Testis (tissue), 3 donors: ENCODE measurements around the gene LTB4R. TPM values are rescaled to one million over a fixed set of nuclear protein-coding genes. Genes with fewer than 3 reads are reported as not detected.

Source experiments
- DNase-seq: peaks from one replicate; pipeline ENCODE4 v3.0.0-alpha.2; 2019
- H3K27ac ChIP-seq, 2 donors: fragments of 200-600 bp; sonication (generic); one replicate each; pipeline ENCODE4 v1.5.1; 2019
- H3K27me3 ChIP-seq: fragments of 200-600 bp; sonication (generic); one replicate; pipeline ENCODE4 v1.5.1; 2019
- H3K36me3 ChIP-seq: fragments of 200-600 bp; sonication (generic); one replicate; pipeline ENCODE4 v1.5.1; 2017; ENCODE audit warnings: low read depth; ENCODE audit errors: missing control alignments
- H3K4me1 ChIP-seq: fragments of 200-600 bp; sonication (generic); one replicate; pipeline ENCODE4 v1.5.1; 2019
- H3K4me3 ChIP-seq, 2 donors: fragments of 200-600 bp; sonication (generic); one replicate each; pipeline ENCODE4 v1.5.1; 2017 to 2019
- H3K9me3 ChIP-seq: fragments of 200-600 bp; sonication (generic); one replicate; pipeline ENCODE4 v1.5.1; 2017
- POLR2A ChIP-seq: fragments of 450-650 bp; IDR thresholded peaks from one replicate; pipeline ENCODE4 v1.6.1; 2017; ENCODE audit warnings: antibody characterized with exemption, mild to moderate bottlenecking, moderate library complexity
- WGBS, 2 donors: methylation state at CpG; one replicate each; pipeline ENCODE4 v1.1.5; 2018; 5-methylcytosine and 5-hydroxymethylcytosine counted together
- intact Hi-C: fragments of 100-400 bp; cut with DNase I; formaldehyde crosslinking; loops from one replicate; pipeline ENCODE4 v1.15.1; 2023; ENCODE audit warnings: low total_unique reads
- polyA plus RNA-seq: library from polyadenylated mRNA; stranded (reverse); fragments of 350-450 nt; fragmentation: Illumina TruSeq; extraction: RNeasy Lipid Tissue Mini Kit (QIAGEN cat#74804); gene quantifications from one replicate; pipeline ENCODE4 v1.2.3, GENCODE V29; 2014; ENCODE audit warnings: low read depth, low replicate concordance; ENCODE audit not compliant: insufficient read depth
- total RNA-seq, 2 donors: library from RNA; depleted of rRNA; stranded (reverse); fragments of >200 nt; gene quantifications; one replicate each; pipeline ENCODE4 v1.2.3, GENCODE V29; 2016
- TF ChIP-seq, protein P1 (sequence below), 3 experiments: fragments of 450-650 bp in 2 of 3; fragments of 200-600 bp in 1 of 3; sonication (generic) in 1 of 3; IDR thresholded peaks; one replicate each; pipeline ENCODE4 v1.5.1; 2016 to 2019; ENCODE audit warnings: antibody characterized with exemption in 3 of 3, mild to moderate bottlenecking in 2 of 3, moderate library complexity in 1 of 3

The LTB4R gene
- total and polyA plus RNA-seq, 3 donors from 2014 or later, result 5.5 to 10.9 (median 10.3) TPM

GRCh38 chr14:24361326-24361725, 50.0 kb downstream of the LTB4R start:
- Histone ChIP-seq H3K36me3 (no peaks in the 10 kb centered on the region), H3K4me1 (peaks cover 11% of the 10 kb centered on the region), H3K4me3 (no peak overlapping the region), H3K27me3 (no peaks in the 10 kb centered on the region), H3K9me3 (no peaks in the 10 kb centered on the region), H3K27ac (no peak overlapping the region)
- 57 to 76% methylated on average over 2 of the region's 2 CpGs for WGBS, 2 donors
- TF ChIP-seq POLR2A, result no peak
- DNase-seq, result no peak
- intact Hi-C loops, result no loop called here

DNA sequence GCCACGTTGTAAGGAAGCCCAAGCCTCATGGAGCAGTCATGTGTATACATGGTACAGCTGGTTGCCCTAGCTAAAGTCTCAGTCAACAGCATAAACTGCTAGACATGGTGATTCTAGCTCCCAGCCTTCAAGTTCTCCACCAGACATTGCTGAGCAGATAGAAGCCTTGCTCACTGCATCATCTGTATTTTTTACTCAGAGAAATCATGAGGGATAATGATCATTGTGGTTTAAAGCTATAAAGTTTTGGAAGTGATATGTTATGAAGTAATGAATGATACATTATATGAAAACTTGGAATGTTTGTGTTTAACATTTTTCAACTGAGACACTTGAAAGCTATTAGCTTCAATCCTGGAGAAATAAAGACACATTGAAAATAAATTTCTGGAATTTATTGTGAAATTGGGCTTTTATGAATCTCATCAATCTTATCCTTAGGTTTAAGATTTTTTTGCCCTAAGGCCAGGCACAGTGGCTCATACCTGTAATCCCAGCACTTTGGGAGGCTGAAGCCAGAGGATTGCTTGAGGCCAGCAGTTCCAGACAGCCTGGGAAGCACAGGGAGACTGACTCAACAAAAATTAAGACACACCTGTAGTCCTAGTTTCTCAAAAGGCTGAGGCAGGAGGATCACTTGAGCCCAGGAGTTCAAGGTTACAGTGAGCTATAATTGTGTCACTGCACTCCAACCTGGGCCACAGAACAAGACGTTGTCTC, 51.1 kb downstream of the LTB4R start:
- WGBS, 2 donors, result 41 to 73% methylated on average over 2 of the region's 2 CpGs
- peaks cover 12% of the 10 kb centered on the region for H3K4me1 ChIP-seq
- DNase-seq, result no peak
- no peaks in the 10 kb centered on the region for H3K36me3 ChIP-seq
- no peak overlapping the region for H3K27ac ChIP-seq
- TF ChIP-seq POLR2A, result no peak
- TF ChIP-seq, protein P1, sequence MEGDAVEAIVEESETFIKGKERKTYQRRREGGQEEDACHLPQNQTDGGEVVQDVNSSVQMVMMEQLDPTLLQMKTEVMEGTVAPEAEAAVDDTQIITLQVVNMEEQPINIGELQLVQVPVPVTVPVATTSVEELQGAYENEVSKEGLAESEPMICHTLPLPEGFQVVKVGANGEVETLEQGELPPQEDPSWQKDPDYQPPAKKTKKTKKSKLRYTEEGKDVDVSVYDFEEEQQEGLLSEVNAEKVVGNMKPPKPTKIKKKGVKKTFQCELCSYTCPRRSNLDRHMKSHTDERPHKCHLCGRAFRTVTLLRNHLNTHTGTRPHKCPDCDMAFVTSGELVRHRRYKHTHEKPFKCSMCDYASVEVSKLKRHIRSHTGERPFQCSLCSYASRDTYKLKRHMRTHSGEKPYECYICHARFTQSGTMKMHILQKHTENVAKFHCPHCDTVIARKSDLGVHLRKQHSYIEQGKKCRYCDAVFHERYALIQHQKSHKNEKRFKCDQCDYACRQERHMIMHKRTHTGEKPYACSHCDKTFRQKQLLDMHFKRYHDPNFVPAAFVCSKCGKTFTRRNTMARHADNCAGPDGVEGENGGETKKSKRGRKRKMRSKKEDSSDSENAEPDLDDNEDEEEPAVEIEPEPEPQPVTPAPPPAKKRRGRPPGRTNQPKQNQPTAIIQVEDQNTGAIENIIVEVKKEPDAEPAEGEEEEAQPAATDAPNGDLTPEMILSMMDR (IDR thresholded peaks at IDR 0.05), result no peak
- H3K27me3 ChIP-seq, result no peaks in the 10 kb centered on the region
- intact Hi-C loops, result no loop called here
- no peak overlapping the region for H3K4me3 ChIP-seq
- no peaks in the 10 kb centered on the region for H3K9me3 ChIP-seq

DNA sequence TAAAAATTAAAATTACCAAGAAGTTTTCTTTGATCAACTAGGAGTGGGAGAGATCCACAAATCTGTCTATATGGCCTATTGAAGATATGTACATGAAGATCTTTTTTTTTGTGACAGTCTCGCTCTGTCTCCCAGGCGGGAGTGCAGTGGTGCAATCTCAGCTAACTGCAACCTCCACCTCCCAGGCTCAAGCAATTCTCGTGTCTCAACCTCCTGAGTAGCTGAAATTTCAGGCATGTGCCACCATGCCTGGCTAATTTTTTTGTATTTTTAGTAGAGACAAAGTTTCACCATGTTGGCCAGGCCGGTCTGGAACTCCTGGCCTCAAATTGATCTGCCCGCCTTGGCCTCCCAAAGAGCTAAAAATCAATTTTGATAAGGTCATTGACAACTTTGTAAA, 52.1 kb downstream of the LTB4R start:
- 90 to 94% methylated on average over 5 of the region's 5 CpGs for WGBS, 2 donors

DNA sequence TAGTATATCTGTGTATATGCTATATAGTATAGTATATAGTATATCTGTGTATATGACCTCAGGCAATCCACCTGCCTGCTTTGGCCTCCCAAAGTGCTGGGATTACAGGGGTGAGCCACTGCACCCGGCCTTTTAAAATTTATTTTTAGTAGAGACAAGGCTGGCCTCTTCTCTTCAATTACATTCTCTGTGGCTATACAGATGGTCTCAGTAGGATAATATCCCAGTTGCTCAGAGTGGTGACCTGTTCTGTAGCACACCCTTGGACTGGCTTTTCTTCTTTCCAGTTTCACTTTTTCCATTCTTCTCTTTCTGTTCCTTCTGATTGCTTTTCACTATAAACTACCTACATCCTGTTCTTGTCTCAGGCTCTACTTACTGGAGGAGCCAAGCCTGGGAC, 53.5 kb downstream of the LTB4R start:
- DNase-seq, result no peak
- H3K4me1 ChIP-seq, result peaks cover 16% of the 10 kb centered on the region
- 59 to 76% methylated on average over 1 of the region's 1 CpG for WGBS, 2 donors
- intact Hi-C loops, result loop anchor here (5.0 kb wide), 1 partner anchor 67 kb away; no protein-coding TSS in a partner anchor
- no peaks in the 10 kb centered on the region for H3K9me3 ChIP-seq
- TF ChIP-seq, protein P1 (IDR thresholded peaks at IDR 0.05), result no peak
- TF ChIP-seq POLR2A, result no peak
- H3K27ac ChIP-seq, result no peak overlapping the region
- no peak overlapping the region for H3K4me3 ChIP-seq
- no peaks in the 10 kb centered on the region for H3K27me3 ChIP-seq
- no peaks in the 10 kb centered on the region for H3K36me3 ChIP-seq

More for the DNA sequence above, 52.1 kb downstream of the LTB4R start:
- TF ChIP-seq, protein P1 (IDR thresholded peaks at IDR 0.05), result no peak
- no peak for TF ChIP-seq POLR2A
- no peak for DNase-seq
- Histone ChIP-seq H3K27ac (no peak overlapping the region), H3K4me1 (peaks cover 16% of the 10 kb centered on the region), H3K27me3 (no peaks in the 10 kb centered on the region), H3K9me3 (no peaks in the 10 kb centered on the region), H3K36me3 (no peaks in the 10 kb centered on the region), H3K4me3 (no peak overlapping the region)
- intact Hi-C loops, result no loop called here

DNA sequence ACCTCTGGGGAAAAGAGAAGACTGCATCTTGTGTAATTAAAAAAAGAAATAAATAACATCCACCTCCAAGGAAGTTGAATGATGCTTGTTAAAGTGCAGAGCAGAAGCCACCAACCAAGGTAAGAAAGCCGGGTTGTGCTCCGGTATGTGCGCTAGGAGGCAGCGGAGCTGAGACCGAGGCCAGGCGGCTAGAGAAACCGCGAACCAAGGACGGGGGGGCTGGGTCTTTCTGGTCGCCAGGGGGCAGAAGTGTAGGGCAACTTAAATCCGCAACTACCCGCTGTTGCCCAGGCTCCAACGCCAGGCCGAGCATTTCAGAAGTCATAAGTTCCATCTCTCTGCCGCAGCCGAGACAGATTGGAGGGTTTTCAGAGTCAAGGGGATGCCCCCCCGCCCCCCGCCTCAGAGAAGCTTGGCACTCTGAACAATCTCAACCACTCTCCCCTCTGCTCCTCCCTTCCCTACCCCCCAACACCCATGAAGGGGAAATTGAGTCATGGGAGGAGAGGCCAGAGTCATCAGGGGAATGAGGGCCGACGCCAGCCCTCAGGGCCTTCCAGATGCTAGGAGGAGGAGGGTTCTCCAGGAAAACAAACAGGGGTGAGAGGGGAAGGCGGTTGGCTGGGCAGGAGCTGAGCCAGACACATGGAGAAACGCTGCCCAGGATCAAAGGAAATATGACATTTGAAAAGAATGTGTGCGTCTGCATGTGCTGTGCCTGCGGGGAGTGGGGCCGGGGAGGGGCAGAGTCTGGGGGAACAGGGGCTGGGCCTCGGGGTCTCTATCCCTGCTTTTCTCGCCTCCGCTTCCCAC, 54.5 kb downstream of the LTB4R start:
- H3K27me3 ChIP-seq, result no peaks in the 10 kb centered on the region
- no peaks in the 10 kb centered on the region for H3K36me3 ChIP-seq
- 2 to 8% methylated on average over 27 to 28 of the region's 28 CpGs for WGBS, 2 donors
- peak; percentile 92 for DNase-seq
- no peaks in the 10 kb centered on the region for H3K9me3 ChIP-seq
- H3K4me3 ChIP-seq, result peak overlapping the region; percentile 19 to 62
- TF ChIP-seq POLR2A, result no peak
- TF ChIP-seq, protein P1 (IDR thresholded peaks at IDR 0.05), result peak; percentile 57 to 86 (median 80)
- peak overlapping the region; percentile 80 to 87 for H3K27ac ChIP-seq
- intact Hi-C loops, result loop anchor here (5.0 kb wide), 1 partner anchor 66 kb away; no protein-coding TSS in a partner anchor
- H3K4me1 ChIP-seq, result peaks cover 16% of the 10 kb centered on the region
